ENCODE results near the gene NSRP1. TPM values are rescaled to one million over a fixed set of nuclear protein-coding genes. Genes with fewer than 3 reads are reported as not detected.
"Not testable (repeated sequence)": the region's sequence is repeated elsewhere in the genome, so short reads cannot be mapped to it uniquely, and the experiment has no call there.

Gene NSRP1
- total RNA-seq, 1 experiment from 2014 or later = 22.8 TPM

DNA sequence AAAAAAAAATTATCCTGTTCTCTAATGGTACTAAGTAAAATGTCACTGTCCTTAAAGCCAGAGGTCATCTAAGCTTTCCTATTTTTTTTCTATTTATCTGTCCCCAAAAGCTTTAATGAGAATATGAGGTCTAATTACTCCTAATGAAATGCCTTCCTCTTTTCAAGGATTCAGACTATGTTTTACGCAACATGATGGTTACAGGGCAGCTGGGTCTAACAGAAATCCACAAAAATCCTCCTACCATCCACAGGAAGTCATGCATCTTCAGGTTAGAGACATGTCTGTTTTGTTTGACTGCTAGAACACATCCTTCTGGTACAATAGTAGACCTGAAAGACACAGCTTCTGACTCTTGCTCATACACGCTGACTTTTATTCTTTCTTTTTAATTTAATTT, 29.7 kb upstream of the NSRP1 start:
- Mint-ChIP-seq H3K9me3 (peaks cover 10% of the 10 kb centered on the region), H3K4me3 (no peak overlapping the region), H3K27me3 (ENCODE audit: low read depth) (peaks cover 2% of the 10 kb centered on the region), H3K4me1 (no peaks in the 10 kb centered on the region), H3K36me3 (no peaks in the 10 kb centered on the region), H3K27ac (no peak overlapping the region)
- ATAC-seq (no peak), DNase-seq (ENCODE audit: low spot score) (no peak)
- TF ChIP-seq, protein P1, sequence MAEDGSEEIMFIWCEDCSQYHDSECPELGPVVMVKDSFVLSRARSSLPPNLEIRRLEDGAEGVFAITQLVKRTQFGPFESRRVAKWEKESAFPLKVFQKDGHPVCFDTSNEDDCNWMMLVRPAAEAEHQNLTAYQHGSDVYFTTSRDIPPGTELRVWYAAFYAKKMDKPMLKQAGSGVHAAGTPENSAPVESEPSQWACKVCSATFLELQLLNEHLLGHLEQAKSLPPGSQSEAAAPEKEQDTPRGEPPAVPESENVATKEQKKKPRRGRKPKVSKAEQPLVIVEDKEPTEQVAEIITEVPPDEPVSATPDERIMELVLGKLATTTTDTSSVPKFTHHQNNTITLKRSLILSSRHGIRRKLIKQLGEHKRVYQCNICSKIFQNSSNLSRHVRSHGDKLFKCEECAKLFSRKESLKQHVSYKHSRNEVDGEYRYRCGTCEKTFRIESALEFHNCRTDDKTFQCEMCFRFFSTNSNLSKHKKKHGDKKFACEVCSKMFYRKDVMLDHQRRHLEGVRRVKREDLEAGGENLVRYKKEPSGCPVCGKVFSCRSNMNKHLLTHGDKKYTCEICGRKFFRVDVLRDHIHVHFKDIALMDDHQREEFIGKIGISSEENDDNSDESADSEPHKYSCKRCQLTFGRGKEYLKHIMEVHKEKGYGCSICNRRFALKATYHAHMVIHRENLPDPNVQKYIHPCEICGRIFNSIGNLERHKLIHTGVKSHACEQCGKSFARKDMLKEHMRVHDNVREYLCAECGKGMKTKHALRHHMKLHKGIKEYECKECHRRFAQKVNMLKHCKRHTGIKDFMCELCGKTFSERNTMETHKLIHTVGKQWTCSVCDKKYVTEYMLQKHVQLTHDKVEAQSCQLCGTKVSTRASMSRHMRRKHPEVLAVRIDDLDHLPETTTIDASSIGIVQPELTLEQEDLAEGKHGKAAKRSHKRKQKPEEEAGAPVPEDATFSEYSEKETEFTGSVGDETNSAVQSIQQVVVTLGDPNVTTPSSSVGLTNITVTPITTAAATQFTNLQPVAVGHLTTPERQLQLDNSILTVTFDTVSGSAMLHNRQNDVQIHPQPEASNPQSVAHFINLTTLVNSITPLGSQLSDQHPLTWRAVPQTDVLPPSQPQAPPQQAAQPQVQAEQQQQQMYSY (CRISPR knock-in tag; IDR thresholded peaks at IDR 0.05) = no peak
- TF ChIP-seq E2F1 (CRISPR knock-in tag; IDR thresholded peaks at IDR 0.05) = no peak
- TF ChIP-seq ZNF317 (CRISPR knock-in tag; IDR thresholded peaks at IDR 0.05; ENCODE audit: borderline replicate concordance, low read depth) = no peak
- TF ChIP-seq ZNF121 (CRISPR knock-in tag; IDR thresholded peaks at IDR 0.05) = no peak
- no peak for TF ChIP-seq MYBL2 (CRISPR knock-in tag; IDR thresholded peaks at IDR 0.05)
- no peak for TF ChIP-seq PRRX2 (CRISPR knock-in tag; IDR thresholded peaks at IDR 0.05)
- no peak for TF ChIP-seq RORB (CRISPR knock-in tag; IDR thresholded peaks at IDR 0.05)
- no peak for TF ChIP-seq GABPB1 (CRISPR knock-in tag; IDR thresholded peaks at IDR 0.05)
- TF ChIP-seq HMGXB4 (CRISPR knock-in tag; IDR thresholded peaks at IDR 0.05) = no peak
- TF ChIP-seq CREM (CRISPR knock-in tag; IDR thresholded peaks at IDR 0.05) = no peak
- no peak for TF ChIP-seq NR1H2 (CRISPR knock-in tag; IDR thresholded peaks at IDR 0.05)
- TF ChIP-seq ZNF232 (CRISPR knock-in tag; IDR thresholded peaks at IDR 0.05) = no peak
- TF ChIP-seq GRHL2 (CRISPR knock-in tag; IDR thresholded peaks at IDR 0.05; ENCODE audit: insufficient replicate concordance, severe bottlenecking) = no peak
- TF ChIP-seq CDX4 (CRISPR knock-in tag; IDR thresholded peaks at IDR 0.05; ENCODE audit: borderline replicate concordance) = no peak
- TF ChIP-seq, protein P2, sequence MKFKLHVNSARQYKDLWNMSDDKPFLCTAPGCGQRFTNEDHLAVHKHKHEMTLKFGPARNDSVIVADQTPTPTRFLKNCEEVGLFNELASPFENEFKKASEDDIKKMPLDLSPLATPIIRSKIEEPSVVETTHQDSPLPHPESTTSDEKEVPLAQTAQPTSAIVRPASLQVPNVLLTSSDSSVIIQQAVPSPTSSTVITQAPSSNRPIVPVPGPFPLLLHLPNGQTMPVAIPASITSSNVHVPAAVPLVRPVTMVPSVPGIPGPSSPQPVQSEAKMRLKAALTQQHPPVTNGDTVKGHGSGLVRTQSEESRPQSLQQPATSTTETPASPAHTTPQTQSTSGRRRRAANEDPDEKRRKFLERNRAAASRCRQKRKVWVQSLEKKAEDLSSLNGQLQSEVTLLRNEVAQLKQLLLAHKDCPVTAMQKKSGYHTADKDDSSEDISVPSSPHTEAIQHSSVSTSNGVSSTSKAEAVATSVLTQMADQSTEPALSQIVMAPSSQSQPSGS (CRISPR knock-in tag; IDR thresholded peaks at IDR 0.05; ENCODE audit: borderline replicate concordance, low read depth) = no peak
- TF ChIP-seq KAT7 (CRISPR knock-in tag; IDR thresholded peaks at IDR 0.05; ENCODE audit: borderline replicate concordance) = no peak
- TF ChIP-seq NFYB (CRISPR knock-in tag; conservative IDR thresholded peaks at IDR 0.05; ENCODE audit: low read depth) = no peak
- TF ChIP-seq SP1 (CRISPR knock-in tag; conservative IDR thresholded peaks at IDR 0.05) = no peak
- TF ChIP-seq ZNF512 (CRISPR knock-in tag; IDR thresholded peaks at IDR 0.05; ENCODE audit: borderline replicate concordance) = no peak
- ChIA-PET CTCF (interaction anchor here (1.4 kb wide), 1 partner anchor 18 kb away, joined by 5 read pairs; no protein-coding TSS in a partner anchor), POLR2A (no interaction called here)

GRCh38 chr17:30087431-30087830, 29.2 kb upstream of the NSRP1 start:
- H3K27me3 Mint-ChIP-seq (ENCODE audit: low read depth); POLR2A ChIA-PET; H3K4me1 Mint-ChIP-seq; H3K36me3 Mint-ChIP-seq; H3K27ac Mint-ChIP-seq; DNase-seq (ENCODE audit: low spot score); ATAC-seq; H3K4me3 Mint-ChIP-seq: not testable (repeated sequence)
- H3K9me3 Mint-ChIP-seq = peaks cover 10% of the 10 kb centered on the region
- CTCF ChIA-PET = interaction anchor here (1.1 kb wide), 1 partner anchor 280 kb away, joined by 3 read pairs; no protein-coding TSS in a partner anchor
